K562 (cell line): Measurements from ENCODE around the gene CYP4F12.

Experiments
- EP300 ChIP-seq: IDR thresholded peaks from 2 replicates; pipeline ENCODE4 v1.6.1; 2012; ENCODE audit warnings: low read length, improper control_type of control experiment
- YY1 ChIP-seq, 3 experiments: IDR thresholded peaks; 2 replicates each; pipeline ENCODE4 v1.6.1; 2011; ENCODE audit warnings: low read length in 2 of 3, mild to moderate bottlenecking in 2 of 3, moderate library complexity in 2 of 3, borderline replicate concordance in 1 of 3, control low read depth in 1 of 3, low read depth in 1 of 3; ENCODE audit not compliant: insufficient read depth in 3 of 3, insufficient replicate concordance in 2 of 3, control insufficient read depth in 1 of 3, insufficient read length in 1 of 3; ENCODE audit errors: extremely low read depth in 1 of 3
- ZNF140 ChIP-seq: fragments of 250-450 bp; sonication (Bioruptor Pico); IDR thresholded peaks from 2 replicates; pipeline ENCODE4 v1.8.0; 2021; ENCODE audit warnings: moderate library complexity, mild to moderate bottlenecking, inconsistent platforms

DNA sequence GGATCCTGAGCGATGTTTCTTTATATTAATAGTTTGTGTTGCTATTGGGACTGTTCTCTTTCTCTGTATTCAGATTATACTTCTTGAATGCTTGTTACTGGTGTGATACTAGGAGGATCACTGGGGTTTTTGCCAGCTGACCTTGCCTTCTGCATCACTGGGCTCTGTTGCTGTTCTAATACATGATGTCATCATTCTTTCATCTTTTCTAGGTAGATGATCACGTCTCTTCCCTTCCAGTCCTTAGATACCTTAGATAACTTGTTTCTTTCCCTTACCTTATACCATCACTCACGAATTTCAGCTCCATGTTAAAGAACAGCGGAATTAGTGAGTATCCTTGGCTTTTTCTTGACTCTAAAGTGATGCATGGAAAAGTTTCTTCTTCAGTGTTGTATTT is 64.8 kb downstream of the CYP4F12 start, which contains the start of gene OR10H3:
- TF ChIP-seq EP300: no peak
- no peak for TF ChIP-seq YY1 (IDR thresholded peaks at IDR 0.05; ENCODE audit: borderline replicate concordance in 1 of 3, control insufficient read depth in 1 of 3, extremely low read depth in 1 of 3, insufficient read depth in 3 of 3, insufficient read length in 1 of 3, insufficient replicate concordance in 2 of 3, low read depth in 1 of 3, low read length in 2 of 3)
- no peak for TF ChIP-seq ZNF140 (CRISPR knock-in tag)
